HG02571 (cell line): Measurements from ENCODE around the gene CDC14B.

Source experiments
- ATAC-seq: cut with Tn5 transposase; IDR thresholded peaks from one replicate; pipeline ENCODE4 v1.9.1; 2021; ENCODE audit warnings: mild to moderate bottlenecking, moderate library complexity; ENCODE audit not compliant: unreplicated experiment

Gene CDC14B

DNA sequence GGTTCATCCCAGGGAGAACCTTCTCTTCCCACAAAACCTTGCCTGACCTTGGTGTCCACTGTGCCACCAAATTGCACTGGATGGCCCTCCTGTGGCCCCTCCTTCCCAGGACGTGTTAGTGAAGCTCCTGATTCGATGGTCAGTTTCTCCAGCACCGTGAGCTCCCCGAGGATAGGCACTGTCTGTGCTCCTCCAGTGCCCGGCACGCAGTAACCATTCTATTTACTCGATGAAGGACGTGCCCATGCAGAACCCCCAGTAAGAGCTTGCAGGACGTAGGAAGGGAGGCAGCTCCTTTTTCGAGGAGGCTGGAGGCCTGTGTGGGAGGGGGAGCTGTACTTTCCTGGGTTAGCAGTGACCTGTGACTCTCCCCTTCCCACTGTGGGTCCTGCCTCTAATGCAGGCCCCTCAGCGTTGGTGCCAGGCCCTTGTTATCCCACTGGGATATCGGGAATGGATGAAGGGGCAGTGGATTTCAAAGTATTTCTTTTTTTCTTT is 130.1 kb downstream of the CDC14B start:
- no peak for ATAC-seq

DNA sequence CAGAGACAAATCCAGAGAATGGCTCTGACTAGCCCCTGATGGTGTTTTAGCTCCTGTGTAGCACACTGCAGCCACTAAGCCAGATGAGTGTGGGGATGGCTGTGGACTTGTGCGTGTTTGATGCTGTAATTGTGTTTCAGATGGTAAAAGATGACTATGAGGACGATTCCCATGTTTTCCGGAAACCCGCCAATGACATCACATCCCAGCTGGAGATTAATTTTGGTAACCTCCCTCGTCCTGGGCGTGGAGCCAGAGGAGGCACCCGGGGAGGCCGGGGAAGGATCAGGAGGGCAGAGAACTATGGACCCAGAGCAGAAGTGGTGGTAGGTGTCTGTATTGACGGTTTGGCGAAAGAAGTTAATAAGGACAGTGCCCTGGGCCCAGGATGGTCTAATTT is 131.7 kb downstream of the CDC14B start:
- no peak for ATAC-seq

DNA sequence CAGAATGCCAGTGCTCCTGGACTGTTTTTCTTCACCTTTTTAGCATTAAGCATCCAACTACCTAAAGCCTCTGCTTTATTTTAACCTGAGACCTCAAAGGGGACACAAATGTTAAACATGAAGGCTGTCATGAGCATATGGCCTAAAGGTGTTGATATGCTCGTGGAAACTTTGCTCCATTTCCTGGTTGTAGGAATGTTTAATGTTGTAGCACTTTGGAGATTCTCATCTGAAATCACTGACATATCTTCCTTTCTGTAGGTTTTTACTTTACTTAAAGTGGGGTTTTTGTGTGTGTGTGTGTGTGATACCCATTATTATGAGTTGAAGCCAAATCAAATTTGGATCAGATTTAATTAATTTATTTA is 132.6 kb downstream of the CDC14B start:
- no peak for ATAC-seq

DNA sequence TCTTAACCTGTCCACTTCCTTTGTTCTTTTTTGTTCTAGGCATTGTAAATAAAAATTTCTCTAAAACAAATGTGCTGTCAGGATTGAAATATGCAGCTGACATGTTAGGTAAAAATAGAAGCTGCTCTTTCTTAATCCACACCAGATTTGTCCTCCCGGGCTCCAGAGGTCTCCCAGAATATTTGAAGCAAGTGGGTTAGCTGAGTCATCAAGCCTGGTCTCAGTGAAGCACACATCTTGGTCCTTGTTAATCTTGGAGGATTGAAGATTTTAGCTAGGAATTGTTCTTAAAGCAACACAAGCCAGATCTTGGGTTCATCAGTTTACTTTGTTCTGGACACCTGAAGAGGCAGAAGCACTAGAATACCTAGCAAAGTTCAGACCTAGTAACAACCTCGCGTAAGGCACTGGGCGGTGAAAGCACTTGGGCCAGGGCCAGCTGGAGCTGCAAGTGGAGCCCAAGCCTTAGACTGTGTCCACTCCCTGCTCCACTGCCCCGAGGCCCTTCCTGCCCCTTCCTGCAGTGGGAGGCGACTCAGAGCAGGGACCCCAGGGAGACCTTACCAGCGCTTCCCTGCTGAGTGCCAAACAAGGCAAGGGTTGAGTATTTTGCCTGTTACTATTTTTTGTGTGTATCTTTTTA is 133.1 kb downstream of the CDC14B start:
- ATAC-seq = no peak

DNA sequence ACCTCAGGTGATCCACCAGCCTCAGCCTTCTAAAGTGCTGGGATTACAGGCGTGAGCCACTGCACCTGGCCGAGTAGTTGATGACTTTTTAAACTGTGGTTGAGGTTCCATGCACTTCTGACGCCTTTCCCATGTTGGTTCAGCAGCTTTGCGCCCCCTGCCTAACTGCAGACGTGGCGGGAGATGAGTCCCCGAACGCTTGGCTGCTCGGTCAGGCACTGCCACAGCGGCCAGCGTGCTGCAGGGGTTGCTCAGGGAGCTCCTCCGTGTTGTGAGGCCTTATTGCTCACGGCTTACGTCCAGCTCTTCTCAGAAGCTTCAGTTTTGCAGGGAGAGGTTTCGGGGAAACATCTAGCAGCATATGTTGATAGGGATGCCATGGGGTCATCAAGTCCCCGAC is 134.4 kb downstream of the CDC14B start:
- ATAC-seq = no peak

DNA sequence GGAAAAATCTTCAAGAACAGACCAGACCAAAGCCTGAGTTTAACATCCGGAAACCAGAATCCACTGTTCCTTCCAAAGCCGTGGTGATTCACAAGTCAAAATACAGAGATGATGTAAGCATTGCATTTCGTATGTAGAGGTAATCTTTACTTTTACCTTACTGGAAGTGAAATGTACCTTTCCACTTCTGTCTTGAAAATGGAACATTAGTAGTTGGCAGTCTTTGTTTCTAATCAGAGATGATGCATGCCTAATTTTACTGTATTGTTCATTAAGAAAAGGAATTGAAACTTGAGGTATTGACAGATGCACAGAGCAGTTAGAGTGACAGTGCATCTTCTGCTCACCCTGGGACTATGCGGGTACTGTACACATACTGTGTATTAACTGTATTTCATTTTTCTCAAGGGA is 135.1 kb downstream of the CDC14B start:
- peak; percentile 89 for ATAC-seq

DNA sequence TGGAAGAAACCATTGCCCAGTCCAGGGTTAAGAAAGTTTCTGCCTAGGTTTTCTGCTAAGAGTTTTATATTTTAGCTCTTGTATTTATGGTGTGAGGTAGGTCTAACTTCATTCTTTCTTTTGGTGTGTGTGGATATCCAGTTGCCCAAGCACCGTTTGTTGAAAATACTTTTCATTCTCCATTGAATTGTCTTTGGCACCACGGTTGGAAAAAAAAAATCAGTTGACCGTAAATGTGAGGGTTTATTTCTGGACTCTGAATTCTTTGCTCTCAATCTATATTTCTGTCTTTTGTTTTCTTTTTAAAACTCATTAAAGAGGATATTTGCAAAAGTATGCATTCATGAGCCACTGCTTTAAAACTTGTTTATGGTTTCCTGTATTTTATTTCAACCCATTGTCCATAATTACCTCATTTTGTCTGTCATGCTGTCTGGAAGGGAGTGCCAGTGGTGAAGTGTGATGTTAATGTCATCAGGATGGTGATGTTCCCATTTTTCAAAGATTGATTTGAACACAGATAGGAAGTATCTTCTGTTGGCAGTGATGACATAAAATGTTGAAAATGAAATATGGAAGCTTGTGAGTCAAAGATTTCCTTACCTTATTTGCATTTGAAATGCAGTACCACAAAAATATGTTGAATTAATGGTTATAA is 135.8 kb downstream of the CDC14B start:
- ATAC-seq = no peak

DNA sequence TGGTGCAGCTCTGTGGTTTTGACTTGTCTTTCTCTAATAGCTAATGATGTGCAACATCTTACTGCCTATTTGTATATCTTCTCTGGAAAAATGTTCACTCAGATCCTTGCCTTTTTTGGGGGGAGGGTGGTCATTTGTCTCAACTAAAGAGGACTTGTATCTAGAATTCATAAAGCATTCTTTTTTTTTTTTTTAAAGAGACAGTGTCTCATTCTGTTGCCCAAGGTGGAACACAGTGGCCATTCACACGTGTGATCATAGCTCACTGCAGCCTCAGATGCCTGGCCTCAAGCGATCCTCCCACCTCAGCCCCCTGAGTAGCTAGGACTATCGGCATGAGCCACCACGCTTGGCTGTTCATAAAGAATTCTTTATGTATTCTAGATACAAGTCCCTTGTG is 136.4 kb downstream of the CDC14B start:
- no peak for ATAC-seq

DNA sequence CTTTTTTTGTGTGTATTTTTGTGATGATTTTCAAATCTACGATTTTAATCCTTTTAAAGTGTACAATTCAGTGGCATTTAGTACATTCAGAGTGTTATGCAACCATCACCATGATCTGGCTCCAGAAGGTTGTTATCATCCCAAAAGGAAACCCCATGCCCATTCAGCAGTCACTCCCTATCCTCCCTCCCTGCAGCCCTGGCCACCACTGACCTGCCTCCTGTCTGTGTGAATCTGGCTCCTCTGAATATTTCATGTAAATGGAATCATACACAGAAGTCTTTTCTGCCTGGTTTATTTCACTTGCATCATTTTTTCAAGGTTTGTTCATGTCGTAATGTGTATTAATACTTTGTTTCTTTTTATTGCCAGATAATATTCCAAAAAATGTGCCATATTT is 137.2 kb downstream of the CDC14B start:
- ATAC-seq = no peak

DNA sequence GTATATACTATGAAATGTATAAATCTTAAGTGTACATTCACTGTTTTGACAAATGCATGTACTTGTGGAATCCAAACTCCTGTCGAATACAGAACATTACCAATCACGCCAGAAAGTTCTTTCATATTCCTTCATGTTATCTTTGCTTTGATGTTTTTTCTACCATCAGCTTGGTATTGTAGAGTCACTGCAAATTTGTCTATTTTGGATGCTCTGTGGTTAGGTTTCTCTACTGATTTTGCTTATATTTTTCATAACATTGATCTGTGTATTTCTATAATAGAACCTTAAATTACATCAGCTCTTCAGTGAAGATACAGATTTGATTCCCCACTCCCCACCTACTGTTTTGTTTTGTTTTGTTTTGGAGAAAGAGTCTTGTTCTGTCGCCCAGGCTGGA is 138.9 kb downstream of the CDC14B start:
- ATAC-seq = no peak

DNA sequence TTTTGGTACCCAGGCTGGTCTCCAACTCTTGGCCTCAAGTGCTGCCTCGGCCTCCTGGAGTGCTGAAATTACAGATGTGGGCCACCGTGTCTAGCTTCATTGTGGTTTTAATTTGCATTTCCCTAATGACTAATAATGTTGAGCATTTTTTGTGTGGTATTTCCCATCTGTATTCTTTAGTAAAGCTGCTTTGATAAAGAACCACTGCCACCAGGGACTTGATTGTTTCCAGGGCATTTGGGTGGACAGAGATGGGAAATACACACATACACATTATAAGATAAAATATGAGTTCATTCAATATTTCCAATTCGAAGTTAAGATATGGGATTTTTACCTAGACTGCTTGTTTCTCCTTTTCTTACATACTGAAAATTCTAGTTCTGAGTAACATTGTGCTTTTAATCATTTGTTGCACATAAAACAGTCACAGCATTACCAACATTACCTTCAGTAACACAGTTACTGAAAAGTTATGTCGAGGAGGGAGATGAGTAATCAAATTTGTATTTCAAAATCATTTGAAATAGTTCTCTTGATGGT is 140.7 kb downstream of the CDC14B start:
- peak; percentile 76 for ATAC-seq

DNA sequence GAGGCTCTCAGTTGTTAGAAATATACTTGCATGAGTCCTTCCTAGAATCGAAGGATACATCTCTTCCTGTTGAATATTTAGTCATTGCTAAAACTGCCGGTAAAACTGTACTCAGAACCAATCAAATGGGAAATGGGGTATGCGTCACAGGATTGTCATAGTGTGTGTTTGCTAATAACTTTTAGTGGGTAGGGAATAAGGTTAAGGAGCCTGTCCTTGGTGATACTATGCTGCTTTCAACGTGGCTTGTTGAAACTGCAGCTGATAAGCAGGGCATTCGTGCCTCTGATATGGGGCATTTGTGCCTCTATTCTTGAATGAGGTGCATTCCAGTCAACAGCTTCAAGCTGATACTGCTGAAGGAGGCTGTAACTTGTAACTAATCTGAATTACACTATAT is 143.1 kb downstream of the CDC14B start:
- ATAC-seq = no peak

DNA sequence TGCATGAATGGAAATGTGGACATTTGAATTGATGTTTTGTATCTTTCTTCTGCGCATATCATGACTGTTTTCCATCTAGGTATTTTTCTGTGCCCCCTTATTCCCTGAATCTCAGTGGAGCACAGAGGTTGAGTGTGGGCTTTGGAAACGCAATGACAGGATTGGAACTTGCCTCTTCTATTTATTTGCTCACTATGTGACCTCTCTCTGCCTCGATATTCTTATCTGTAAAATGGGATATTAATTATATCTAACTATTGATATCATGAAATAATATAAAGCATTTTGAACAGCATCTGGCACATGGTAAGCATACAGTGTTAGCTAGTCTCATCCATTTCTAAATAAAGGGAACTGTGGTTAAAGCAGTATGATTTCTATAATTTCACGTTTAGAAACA is 143.6 kb downstream of the CDC14B start:
- no peak for ATAC-seq

DNA sequence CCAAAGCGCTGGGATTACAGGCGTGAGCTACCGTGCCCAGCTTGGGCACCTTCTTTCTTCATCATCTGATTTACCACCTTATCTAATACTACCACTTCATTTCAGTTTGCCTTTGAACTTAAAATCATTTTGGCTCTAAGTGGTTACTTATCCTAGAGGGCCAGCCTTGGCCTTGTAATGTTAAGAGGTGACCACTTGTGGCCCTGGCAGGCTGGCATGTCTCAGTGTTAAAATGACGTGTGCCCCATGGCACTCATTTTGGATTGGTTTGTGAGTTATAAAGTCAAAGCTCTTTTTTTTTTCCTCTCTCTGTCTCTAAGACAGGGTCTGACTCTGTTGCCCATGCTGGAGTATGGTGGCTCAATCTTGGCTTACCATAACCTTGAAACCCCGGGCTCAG is 151.9 kb downstream of the CDC14B start:
- no peak for ATAC-seq

DNA sequence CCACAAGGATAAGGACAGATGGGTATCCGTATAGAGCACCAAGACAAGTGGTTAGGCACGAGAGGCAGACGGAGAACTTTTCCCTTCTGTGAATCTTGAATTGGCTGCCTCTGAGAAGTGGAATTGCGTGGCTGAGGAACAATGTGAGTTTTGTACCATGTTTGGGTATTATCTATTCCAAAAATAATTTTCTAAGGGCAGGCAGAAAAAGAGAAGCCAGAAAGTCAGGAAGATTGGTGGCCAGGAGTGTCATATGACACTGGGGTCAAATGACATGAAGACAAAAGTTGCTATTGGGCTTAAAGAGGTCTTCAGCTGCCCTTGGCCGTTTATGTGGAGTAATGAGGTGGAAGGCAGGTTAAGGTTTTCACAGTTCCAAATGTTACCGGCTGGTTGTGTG is 155.2 kb downstream of the CDC14B start:
- no peak for ATAC-seq

DNA sequence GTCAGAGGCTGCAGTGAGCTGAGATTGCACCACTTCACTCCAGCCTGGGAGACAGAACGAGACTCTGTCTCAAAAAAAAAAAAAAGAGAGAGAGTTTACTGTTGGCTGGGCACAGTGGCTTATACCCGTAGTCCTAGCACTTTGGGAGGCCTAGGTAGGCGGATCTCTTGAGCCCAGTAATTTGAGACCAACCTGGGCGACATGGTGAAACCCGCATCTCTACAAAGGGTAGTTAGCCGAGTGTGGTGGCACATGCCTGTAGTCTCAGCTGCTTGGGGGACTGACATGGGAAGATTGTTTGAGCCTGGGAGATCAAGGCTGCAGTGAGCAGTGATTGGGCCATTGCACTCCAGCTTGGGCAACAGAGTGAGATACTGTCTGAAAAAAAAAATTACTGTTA is 157.1 kb downstream of the CDC14B start:
- ATAC-seq = no peak

DNA sequence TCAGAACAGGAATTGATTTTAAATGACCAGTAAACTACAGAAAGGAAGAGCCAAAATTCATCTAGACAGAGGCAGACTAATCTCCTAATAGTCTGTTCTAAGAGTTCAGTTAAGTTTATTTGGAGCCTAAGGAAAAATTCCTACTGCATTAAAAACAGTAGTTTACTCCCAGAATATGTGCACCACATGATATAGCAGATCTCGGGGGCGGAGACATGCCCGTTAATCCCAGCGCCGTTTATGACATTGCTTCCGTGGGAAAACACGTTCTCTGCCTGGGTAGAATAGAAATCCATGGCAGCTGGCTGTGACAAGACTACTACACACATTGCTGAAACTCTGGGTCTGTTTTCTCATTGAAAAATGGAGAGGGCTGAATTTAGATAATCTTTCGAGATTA is 158.3 kb downstream of the CDC14B start:
- no peak for ATAC-seq

DNA sequence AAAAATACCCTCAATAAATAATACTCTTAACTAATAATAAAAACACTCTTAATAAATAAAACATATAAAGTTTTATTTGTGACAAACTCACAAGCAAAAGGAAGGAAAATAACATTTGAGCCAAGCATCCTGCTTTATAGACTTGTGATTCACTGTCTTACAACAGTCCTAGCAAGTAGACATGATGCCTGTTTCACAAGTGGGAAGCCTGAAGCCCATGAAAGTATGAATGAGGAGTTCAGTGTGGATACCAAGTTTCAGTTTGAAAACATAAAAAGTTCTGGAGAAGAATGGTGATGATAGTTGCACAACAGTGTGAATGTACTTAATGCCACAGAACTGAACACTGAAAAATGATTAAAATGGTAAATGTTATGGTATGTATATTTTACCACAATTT is 158.8 kb downstream of the CDC14B start:
- no peak for ATAC-seq

DNA sequence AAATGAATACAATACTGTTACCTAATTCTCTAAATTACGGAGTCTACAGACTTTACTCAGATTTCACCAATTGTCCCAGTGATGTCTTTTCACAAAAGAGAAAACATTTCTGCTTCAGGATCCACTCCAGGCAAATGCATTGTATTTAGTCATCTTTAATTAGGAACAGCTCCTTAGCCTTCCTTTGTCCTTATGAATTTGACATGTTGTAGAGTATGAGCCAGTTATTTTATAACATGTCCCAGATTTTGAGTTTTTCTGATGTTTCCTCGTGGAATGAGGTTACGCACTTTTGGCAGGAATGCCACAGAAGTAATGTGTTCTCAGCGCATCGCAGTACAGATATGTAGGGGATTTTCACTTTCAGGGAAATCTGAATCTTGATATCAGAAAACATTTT is 159.2 kb downstream of the CDC14B start:
- ATAC-seq = no peak

DNA sequence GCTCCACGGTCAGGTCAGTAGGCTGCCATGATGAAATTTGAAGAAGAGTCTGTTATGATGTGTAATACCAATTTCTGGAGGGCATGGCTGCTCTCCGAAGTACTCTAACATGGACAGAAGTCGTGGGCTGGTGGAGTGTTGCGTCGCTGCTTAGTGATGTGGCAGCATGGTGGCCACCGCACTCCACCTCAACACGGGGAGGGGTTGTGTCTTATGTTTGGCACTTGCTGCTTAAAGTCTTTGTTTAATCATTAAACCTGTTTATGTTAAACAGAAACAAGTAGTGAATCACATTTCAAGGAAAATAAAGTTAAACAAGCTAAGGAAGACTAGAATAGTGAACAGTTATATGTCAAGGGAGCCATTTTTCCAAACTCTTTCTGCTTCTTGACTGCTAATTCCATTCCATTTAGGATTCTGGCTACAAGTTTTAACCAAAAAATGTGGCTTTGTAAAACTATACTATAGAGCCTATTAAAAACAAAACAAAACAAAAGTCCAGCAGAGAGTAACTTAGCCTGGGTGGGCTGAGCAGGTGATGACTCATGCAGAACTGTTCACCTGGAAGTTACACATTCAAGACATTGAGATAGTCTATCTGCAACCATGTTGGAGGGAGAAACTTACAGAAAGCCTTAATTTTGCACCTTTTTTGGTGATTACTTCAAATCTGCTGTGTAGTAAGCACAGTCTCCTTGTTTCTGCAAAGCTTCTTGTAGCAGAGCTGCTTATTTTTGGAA is 160.2 kb downstream of the CDC14B start:
- no peak for ATAC-seq

DNA sequence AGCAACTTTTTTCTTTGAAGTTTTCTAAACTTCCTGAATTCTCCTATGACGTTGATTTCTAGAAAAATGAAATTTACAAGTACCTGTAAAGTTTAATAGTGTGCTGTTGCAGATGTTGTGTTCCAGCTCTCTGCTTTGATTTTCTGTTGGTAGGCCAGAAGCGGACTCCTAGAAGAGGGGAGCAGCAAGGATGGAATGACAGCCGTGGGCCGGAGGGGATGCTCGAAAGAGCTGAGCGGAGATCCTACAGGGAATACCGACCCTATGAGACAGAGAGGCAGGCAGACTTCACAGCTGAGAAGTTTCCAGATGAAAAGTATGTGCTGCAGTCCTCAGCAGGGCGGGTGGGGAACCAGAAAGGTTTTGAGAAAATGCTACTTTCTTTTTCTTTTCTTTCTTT is 161.4 kb downstream of the CDC14B start:
- no peak for ATAC-seq

DNA sequence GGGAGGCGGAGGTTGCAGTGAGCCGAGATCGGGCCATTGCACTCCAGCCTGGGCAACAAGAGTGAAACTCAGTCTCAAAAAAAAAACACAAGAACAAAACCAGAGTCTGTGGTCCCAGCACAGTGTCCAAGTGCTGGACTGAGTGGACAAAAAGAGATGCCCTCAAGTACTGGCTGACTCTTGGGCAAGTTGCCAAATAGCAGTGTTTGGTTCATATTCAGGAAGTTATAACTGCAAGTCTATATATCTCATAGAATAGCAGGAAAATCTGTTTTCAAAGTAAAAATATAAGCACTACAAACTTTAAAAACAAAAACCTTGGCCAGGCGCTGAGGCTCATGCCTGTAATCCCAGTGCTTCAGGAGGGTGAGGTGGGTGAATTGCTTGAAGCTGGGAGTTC is 162.4 kb downstream of the CDC14B start:
- ATAC-seq = no peak
